Measurements from ENCODE around the gene EPSTI1.

GRCh38 chr13:42875475-42876269 lies 116.4 kb downstream of the EPSTI1 start:
- TF ChIP-seq CTCF (IDR thresholded peaks at IDR 0.05) (no peak), EP300 (IDR thresholded peaks at IDR 0.05) (no peak), POLR2A (IDR thresholded peaks at IDR 0.05) (no peak), POLR2AphosphoS5 (IDR thresholded peaks at IDR 0.05) (no peak)
